Fibroblast of lung (primary cell): ENCODE results near the gene PAQR5. TPM values are rescaled to one million over a fixed set of nuclear protein-coding genes. Genes with fewer than 3 reads are reported as not detected.
A peak's percentile ranks its signal among the peaks of the same experiment; 100 is the strongest.
"Not testable (repeated sequence)": the region's sequence is repeated elsewhere in the genome, so short reads cannot be mapped to it uniquely, and the experiment has no call there.

Experiments used
- DNase-seq, 2 donors: peaks; one replicate each; pipeline versions ENCODE4 v3.0.0 to v3.0.0-alpha.2; 2010; ENCODE audit warnings: low read depth in 2 of 2
- H2AFZ ChIP-seq: 2 replicates; pipeline ENCODE4 v1.5.1; 2012; ENCODE audit warnings: low read length, control low read depth, inconsistent platforms
- H3K27ac ChIP-seq: 2 replicates; pipeline ENCODE4 v1.5.1; 2011; ENCODE audit warnings: low read length, control low read depth; ENCODE audit not compliant: insufficient read depth
- H3K27me3 ChIP-seq: 2 replicates; pipeline ENCODE4 v1.5.1; 2011; ENCODE audit warnings: mild to moderate bottlenecking, low read length; ENCODE audit not compliant: control insufficient read depth, insufficient read depth
- H3K36me3 ChIP-seq: 2 replicates; pipeline ENCODE4 v1.5.1; 2011; ENCODE audit warnings: low read length; ENCODE audit not compliant: control insufficient read depth, insufficient read depth
- H3K4me1 ChIP-seq: 2 replicates; pipeline ENCODE4 v1.5.1; 2011; ENCODE audit warnings: low read length; ENCODE audit not compliant: control insufficient read depth, insufficient read depth; ENCODE audit errors: extremely low read depth
- H3K4me2 ChIP-seq: 2 replicates; pipeline ENCODE4 v1.5.1; 2011; ENCODE audit warnings: low read length, control low read depth; ENCODE audit not compliant: insufficient read depth; ENCODE audit errors: extremely low read depth
- H3K4me3 ChIP-seq, 4 experiments: fragments of 200-600 bp in 1 of 4; sonication (generic) in 1 of 4; replicated peaks in 1 of 4; 2 replicates each; pipeline ENCODE4 v1.5.1; 2011 to 2016; ENCODE audit warnings: low read length in 4 of 4, low read depth in 3 of 4, mild to moderate bottlenecking in 3 of 4, control low read depth in 2 of 4, inconsistent platforms in 1 of 4, mixed read lengths in 1 of 4; ENCODE audit not compliant: insufficient read depth in 1 of 4; ENCODE audit errors: control extremely low read depth in 1 of 4
- H3K79me2 ChIP-seq: 2 replicates; pipeline ENCODE4 v1.5.1; 2012; ENCODE audit warnings: mild to moderate bottlenecking, low read length, inconsistent platforms; ENCODE audit not compliant: control insufficient read depth, insufficient read depth
- H3K9ac ChIP-seq: 2 replicates; pipeline ENCODE4 v1.5.1; 2011; ENCODE audit warnings: mild to moderate bottlenecking, low read length, control low read depth; ENCODE audit not compliant: insufficient read depth
- H3K9me3 ChIP-seq: 2 replicates; pipeline ENCODE4 v1.5.1; 2012; ENCODE audit warnings: low read depth, low read length; ENCODE audit not compliant: control insufficient read depth, insufficient read depth
- H4K20me1 ChIP-seq: 2 replicates; pipeline ENCODE4 v1.5.1; 2011; ENCODE audit warnings: low read length; ENCODE audit not compliant: control insufficient read depth, insufficient read depth; ENCODE audit errors: extremely low read depth
- EZH2 ChIP-seq: IDR thresholded peaks from 2 replicates; pipeline ENCODE4 v1.5.1; 2012; ENCODE audit warnings: low read length, control low read depth, mild to moderate bottlenecking; ENCODE audit errors: missing control alignments
- polyA plus RNA-seq, 2 donors: library from polyadenylated mRNA; depleted of rRNA in 1 of 2; stranded (reverse) in 1 of 2; unstranded in 1 of 2; fragments of >200 nt; gene quantifications; 2 replicates each; pipeline ENCODE4 v1.2.1, GENCODE V29; 2011 to 2012; ENCODE audit warnings: missing spikeins in 1 of 2
- total RNA-seq: library from RNA; depleted of rRNA; stranded (reverse); fragments of >200 nt; gene quantifications from 2 replicates; pipeline ENCODE4 v1.2.1, GENCODE V29; 2014
- TF ChIP-seq, protein P1 (sequence below), 2 donors: IDR thresholded peaks in 1 of 2; conservative IDR thresholded peaks in 1 of 2; 1 replicate in 1 of 2; 2 replicates in 1 of 2; pipeline ENCODE4 v1.5.1; 2011 to 2012; ENCODE audit warnings: low read length in 2 of 2, control low read depth in 1 of 2, inconsistent platforms in 1 of 2, low read depth in 1 of 2, mild to moderate bottlenecking in 1 of 2

The PAQR5 gene
- total and polyA plus RNA-seq, 2 donors (not counting 1 experiment from before 2014, with no cell fraction given), result 6.0 to 16.2 TPM

- no peak for TF ChIP-seq EZH2
- TF ChIP-seq, protein P1, sequence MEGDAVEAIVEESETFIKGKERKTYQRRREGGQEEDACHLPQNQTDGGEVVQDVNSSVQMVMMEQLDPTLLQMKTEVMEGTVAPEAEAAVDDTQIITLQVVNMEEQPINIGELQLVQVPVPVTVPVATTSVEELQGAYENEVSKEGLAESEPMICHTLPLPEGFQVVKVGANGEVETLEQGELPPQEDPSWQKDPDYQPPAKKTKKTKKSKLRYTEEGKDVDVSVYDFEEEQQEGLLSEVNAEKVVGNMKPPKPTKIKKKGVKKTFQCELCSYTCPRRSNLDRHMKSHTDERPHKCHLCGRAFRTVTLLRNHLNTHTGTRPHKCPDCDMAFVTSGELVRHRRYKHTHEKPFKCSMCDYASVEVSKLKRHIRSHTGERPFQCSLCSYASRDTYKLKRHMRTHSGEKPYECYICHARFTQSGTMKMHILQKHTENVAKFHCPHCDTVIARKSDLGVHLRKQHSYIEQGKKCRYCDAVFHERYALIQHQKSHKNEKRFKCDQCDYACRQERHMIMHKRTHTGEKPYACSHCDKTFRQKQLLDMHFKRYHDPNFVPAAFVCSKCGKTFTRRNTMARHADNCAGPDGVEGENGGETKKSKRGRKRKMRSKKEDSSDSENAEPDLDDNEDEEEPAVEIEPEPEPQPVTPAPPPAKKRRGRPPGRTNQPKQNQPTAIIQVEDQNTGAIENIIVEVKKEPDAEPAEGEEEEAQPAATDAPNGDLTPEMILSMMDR (conservative IDR thresholded peaks at IDR 0.05 in 1 of 2, IDR thresholded peaks at IDR 0.05 in 1 of 2; ENCODE audit: low read depth in 1 of 2, low read length in 2 of 2), result no peak
- H3K9ac ChIP-seq, result no peak overlapping the region
- no peaks in the 10 kb centered on the region for H3K4me1 ChIP-seq
- no peak overlapping the region for H2AFZ ChIP-seq
- DNase-seq, result no peak
- no peak overlapping the region for H3K4me3 ChIP-seq
- no peaks in the 10 kb centered on the region for H3K36me3 ChIP-seq
- no peaks in the 10 kb centered on the region for H4K20me1 ChIP-seq
- H3K27me3 ChIP-seq, result no peaks in the 10 kb centered on the region
- H3K27ac ChIP-seq, result no peak overlapping the region
- no peaks in the 10 kb centered on the region for H3K79me2 ChIP-seq
- H3K4me2 ChIP-seq, result no peak overlapping the region
- no peaks in the 10 kb centered on the region for H3K9me3 ChIP-seq
Measured at GRCh38 chr15:69289342-69290146, 9.2 kb upstream of the PAQR5 start.

DNA sequence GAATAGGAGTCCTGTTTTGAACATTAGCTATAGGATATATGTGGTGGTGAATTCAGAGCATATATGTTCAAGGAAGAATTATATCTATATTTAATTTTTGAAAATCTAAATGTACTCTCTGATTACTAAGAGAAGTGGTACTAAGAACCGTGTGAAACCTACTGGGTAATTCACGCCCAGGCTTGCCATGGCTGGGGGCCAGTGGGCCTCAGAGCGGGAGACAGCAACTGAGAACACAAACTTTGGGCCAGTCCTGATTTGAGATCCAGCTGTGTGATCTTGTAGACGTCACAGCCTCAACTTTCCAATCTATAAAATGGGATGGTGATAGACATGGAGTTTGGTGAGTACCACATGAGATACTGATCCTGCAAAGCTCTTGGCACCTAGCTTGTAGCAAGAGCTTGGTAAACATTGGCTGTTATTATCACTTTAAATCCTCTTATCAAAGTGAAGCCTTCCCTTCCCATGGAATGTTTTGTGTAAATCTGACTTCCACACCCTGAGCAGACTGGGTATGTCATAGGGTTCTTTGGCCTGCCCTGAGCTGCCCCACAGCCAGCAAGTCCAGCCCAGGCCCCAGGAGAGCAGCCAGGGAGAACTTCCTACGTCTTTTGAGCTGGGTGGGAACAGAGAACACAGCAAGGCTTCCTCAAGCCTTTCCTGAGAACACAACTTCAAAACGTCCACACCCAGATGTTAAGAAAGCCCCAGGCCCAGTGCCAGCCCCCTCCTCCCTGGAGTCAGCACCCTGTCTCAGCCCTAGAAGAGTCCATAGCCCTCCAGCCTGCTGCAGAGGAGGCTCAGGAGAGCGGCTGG lies 8.2 kb upstream of the PAQR5 start:
- Histone ChIP-seq H3K9ac (no peak overlapping the region), H3K4me1 (no peaks in the 10 kb centered on the region), H3K36me3 (no peaks in the 10 kb centered on the region), H2AFZ (no peak overlapping the region), H4K20me1 (no peaks in the 10 kb centered on the region), H3K27ac (no peak overlapping the region), H3K27me3 (no peaks in the 10 kb centered on the region), H3K79me2 (no peaks in the 10 kb centered on the region), H3K4me2 (no peak overlapping the region), H3K9me3 (no peaks in the 10 kb centered on the region), H3K4me3 (no peak overlapping the region)
- no peak for TF ChIP-seq EZH2
- TF ChIP-seq, protein P1 (conservative IDR thresholded peaks at IDR 0.05 in 1 of 2, IDR thresholded peaks at IDR 0.05 in 1 of 2; ENCODE audit: low read depth in 1 of 2, low read length in 2 of 2), result no peak
- DNase-seq, result peak in 1 of 2 donors; percentile 41

- H3K27me3 ChIP-seq, H2AFZ ChIP-seq, H3K4me3 ChIP-seq, H3K4me2 ChIP-seq, H3K27ac ChIP-seq, H3K4me1 ChIP-seq, H3K9ac ChIP-seq, H3K36me3 ChIP-seq, H3K79me2 ChIP-seq, DNase-seq, H4K20me1 ChIP-seq, H3K9me3 ChIP-seq: not testable (repeated sequence)
Measured at GRCh38 chr15:69291651-69292050, 7.1 kb upstream of the PAQR5 start.
